Testis (tissue), 3 donors: ENCODE measurements around the gene ITPRIP. TPM values are rescaled to one million over a fixed set of nuclear protein-coding genes. Genes with fewer than 3 reads are reported as not detected.

ENCODE experiments used
- DNase-seq: peaks from one replicate; pipeline ENCODE4 v3.0.0-alpha.2; 2019
- H3K27ac ChIP-seq, 2 donors: fragments of 200-600 bp; sonication (generic); one replicate each; pipeline ENCODE4 v1.5.1; 2019
- H3K27me3 ChIP-seq: fragments of 200-600 bp; sonication (generic); one replicate; pipeline ENCODE4 v1.5.1; 2019
- H3K36me3 ChIP-seq: fragments of 200-600 bp; sonication (generic); one replicate; pipeline ENCODE4 v1.5.1; 2017; ENCODE audit warnings: low read depth; ENCODE audit errors: missing control alignments
- H3K4me1 ChIP-seq: fragments of 200-600 bp; sonication (generic); one replicate; pipeline ENCODE4 v1.5.1; 2019
- H3K4me3 ChIP-seq, 2 donors: fragments of 200-600 bp; sonication (generic); one replicate each; pipeline ENCODE4 v1.5.1; 2017 to 2019
- H3K9me3 ChIP-seq: fragments of 200-600 bp; sonication (generic); one replicate; pipeline ENCODE4 v1.5.1; 2017
- CTCF ChIP-seq, 3 experiments: fragments of 450-650 bp in 2 of 3; fragments of 200-600 bp in 1 of 3; sonication (generic) in 1 of 3; IDR thresholded peaks; one replicate each; pipeline ENCODE4 v1.5.1; 2016 to 2019; ENCODE audit warnings: antibody characterized with exemption in 3 of 3, mild to moderate bottlenecking in 2 of 3, moderate library complexity in 1 of 3
- POLR2A ChIP-seq: fragments of 450-650 bp; IDR thresholded peaks from one replicate; pipeline ENCODE4 v1.6.1; 2017; ENCODE audit warnings: antibody characterized with exemption, mild to moderate bottlenecking, moderate library complexity
- WGBS, 2 donors: methylation state at CpG; one replicate each; pipeline ENCODE4 v1.1.5; 2018; 5-methylcytosine and 5-hydroxymethylcytosine counted together
- intact Hi-C: fragments of 100-400 bp; cut with DNase I; formaldehyde crosslinking; loops from one replicate; pipeline ENCODE4 v1.15.1; 2023; ENCODE audit warnings: low total_unique reads
- polyA plus RNA-seq: library from polyadenylated mRNA; stranded (reverse); fragments of 350-450 nt; fragmentation: Illumina TruSeq; extraction: RNeasy Lipid Tissue Mini Kit (QIAGEN cat#74804); gene quantifications from one replicate; pipeline ENCODE4 v1.2.3, GENCODE V29; 2014; ENCODE audit warnings: low read depth, low replicate concordance; ENCODE audit not compliant: insufficient read depth
- total RNA-seq, 2 donors: library from RNA; depleted of rRNA; stranded (reverse); fragments of >200 nt; gene quantifications; one replicate each; pipeline ENCODE4 v1.2.3, GENCODE V29; 2016

The ITPRIP gene
- total and polyA plus RNA-seq, 3 donors from 2014 or later = 21.5 to 29.5 (median 21.6) TPM

- no peak for TF ChIP-seq POLR2A
- TF ChIP-seq CTCF (IDR thresholded peaks at IDR 0.05) = no peak
Measured at GRCh38 chr10:104374591-104374990, 36.3 kb upstream of the ITPRIP start.

GRCh38 chr10:104371753-104372152 lies 33.5 kb upstream of the ITPRIP start:
- 90 to 96% methylated on average over 6 of the region's 6 CpGs for WGBS, 2 donors
- H3K4me3 ChIP-seq = no peak overlapping the region
- H3K4me1 ChIP-seq = no peaks in the 10 kb centered on the region
- no peak for DNase-seq
- no peak overlapping the region for H3K27ac ChIP-seq
- no peak for TF ChIP-seq CTCF (IDR thresholded peaks at IDR 0.05)
- no peak for TF ChIP-seq POLR2A
- H3K36me3 ChIP-seq = no peaks in the 10 kb centered on the region
- intact Hi-C loops = no loop called here
- no peaks in the 10 kb centered on the region for H3K9me3 ChIP-seq
- no peaks in the 10 kb centered on the region for H3K27me3 ChIP-seq

More at GRCh38 chr10:104374591-104374990, 36.3 kb upstream of the ITPRIP start:
- H3K36me3 ChIP-seq = no peaks in the 10 kb centered on the region
- no peak for DNase-seq
- WGBS, 2 donors = 78 to 80% methylated on average over 1 of the region's 1 CpG
- intact Hi-C loops = no loop called here
- no peak overlapping the region for H3K4me3 ChIP-seq
- no peaks in the 10 kb centered on the region for H3K4me1 ChIP-seq
- H3K27me3 ChIP-seq = no peaks in the 10 kb centered on the region
- no peaks in the 10 kb centered on the region for H3K9me3 ChIP-seq
- no peak overlapping the region for H3K27ac ChIP-seq

GRCh38 chr10:104368381-104368780 lies 30.1 kb upstream of the ITPRIP start:
- 81 to 89% methylated on average over 2 of the region's 2 CpGs for WGBS, 2 donors
- TF ChIP-seq CTCF (IDR thresholded peaks at IDR 0.05) (no peak), POLR2A (no peak)
- Histone ChIP-seq H3K27me3 (no peaks in the 10 kb centered on the region), H3K36me3 (no peaks in the 10 kb centered on the region), H3K4me1 (no peaks in the 10 kb centered on the region), H3K27ac (no peak overlapping the region), H3K4me3 (no peak overlapping the region), H3K9me3 (no peaks in the 10 kb centered on the region)
- no peak for DNase-seq
- intact Hi-C loops = no loop called here

GRCh38 chr10:104367904-104368303 lies 29.6 kb upstream of the ITPRIP start:
- intact Hi-C loops = no loop called here
- H3K27ac ChIP-seq = no peak overlapping the region
- no peak overlapping the region for H3K4me3 ChIP-seq
- H3K4me1 ChIP-seq = no peaks in the 10 kb centered on the region
- DNase-seq = no peak
- H3K27me3 ChIP-seq = no peaks in the 10 kb centered on the region
- H3K9me3 ChIP-seq = no peaks in the 10 kb centered on the region
- 68 to 69% methylated on average over 8 of the region's 8 CpGs for WGBS, 2 donors
- no peak for TF ChIP-seq CTCF (IDR thresholded peaks at IDR 0.05)
- no peak for TF ChIP-seq POLR2A
- H3K36me3 ChIP-seq = no peaks in the 10 kb centered on the region

GRCh38 chr10:104359811-104360210 lies 21.5 kb upstream of the ITPRIP start:
- no peak overlapping the region for H3K27ac ChIP-seq
- TF ChIP-seq POLR2A = no peak
- no peak for TF ChIP-seq CTCF (IDR thresholded peaks at IDR 0.05)
- no peaks in the 10 kb centered on the region for H3K27me3 ChIP-seq
- no peak for DNase-seq
- intact Hi-C loops = no loop called here
- no peak overlapping the region for H3K4me3 ChIP-seq
- no peaks in the 10 kb centered on the region for H3K9me3 ChIP-seq
- 68 to 82% methylated on average over 2 of the region's 2 CpGs for WGBS, 2 donors
- H3K4me1 ChIP-seq = no peaks in the 10 kb centered on the region
- H3K36me3 ChIP-seq = no peaks in the 10 kb centered on the region
